Measurements from ENCODE around the gene NEGR1.

NEGR1 gene

GRCh38 chr1:72229893-72230292 is 52.4 kb downstream of the NEGR1 start:
- no peak for DNase-seq

GRCh38 chr1:72227667-72228066 is 54.7 kb downstream of the NEGR1 start:
- no peak for DNase-seq

GRCh38 chr1:72224506-72224905 is 57.8 kb downstream of the NEGR1 start:
- DNase-seq = no peak

DNA sequence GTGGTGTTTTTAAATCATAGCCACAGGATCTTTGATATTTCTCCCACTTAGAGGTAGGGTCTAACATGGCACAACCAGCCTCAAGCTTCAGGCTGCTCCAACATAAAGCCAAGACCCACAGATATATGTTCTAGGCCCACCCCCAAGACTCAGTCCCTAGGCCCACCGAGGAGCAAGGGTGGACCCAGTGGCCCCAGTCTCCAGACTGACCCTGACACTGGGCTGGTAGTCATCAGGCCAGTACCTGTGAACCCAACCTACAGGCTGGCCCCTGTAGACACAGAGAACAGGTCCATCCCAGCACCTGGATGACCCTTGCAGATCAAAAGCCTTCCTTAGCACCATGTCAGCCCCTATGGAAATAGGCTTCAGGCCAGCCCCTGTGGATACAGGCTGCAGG is 60.5 kb downstream of the NEGR1 start:
- no peak for DNase-seq

GRCh38 chr1:72218141-72218739 is 64.1 kb downstream of the NEGR1 start:
- no peak for DNase-seq

GRCh38 chr1:72207059-72207458 is 75.3 kb downstream of the NEGR1 start:
- DNase-seq = no peak

- DNase-seq = no peak
Measured at GRCh38 chr1:72202761-72203160, 79.6 kb downstream of the NEGR1 start.

DNA sequence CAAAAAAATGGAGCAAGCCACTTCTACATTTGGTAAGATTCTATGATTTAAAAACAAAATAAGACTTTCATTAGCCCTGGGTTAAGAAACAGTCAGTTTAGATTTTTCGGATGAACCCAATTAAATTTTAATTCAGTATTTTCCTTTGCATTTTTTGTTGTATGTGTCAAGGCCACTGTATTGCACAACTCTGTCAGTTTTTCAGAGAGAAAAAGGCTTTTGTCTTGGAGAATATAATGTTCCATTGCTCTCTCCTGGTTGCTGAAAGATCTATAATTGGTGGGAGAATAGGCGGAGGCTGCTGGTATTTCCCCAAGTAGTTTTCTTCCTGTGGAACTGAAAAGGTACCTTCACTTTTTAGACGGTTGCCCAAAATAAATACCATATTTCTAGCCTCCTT is 84.6 kb downstream of the NEGR1 start:
- no peak for DNase-seq

GRCh38 chr1:72186733-72187307 is 95.5 kb downstream of the NEGR1 start:
- no peak for DNase-seq

DNA sequence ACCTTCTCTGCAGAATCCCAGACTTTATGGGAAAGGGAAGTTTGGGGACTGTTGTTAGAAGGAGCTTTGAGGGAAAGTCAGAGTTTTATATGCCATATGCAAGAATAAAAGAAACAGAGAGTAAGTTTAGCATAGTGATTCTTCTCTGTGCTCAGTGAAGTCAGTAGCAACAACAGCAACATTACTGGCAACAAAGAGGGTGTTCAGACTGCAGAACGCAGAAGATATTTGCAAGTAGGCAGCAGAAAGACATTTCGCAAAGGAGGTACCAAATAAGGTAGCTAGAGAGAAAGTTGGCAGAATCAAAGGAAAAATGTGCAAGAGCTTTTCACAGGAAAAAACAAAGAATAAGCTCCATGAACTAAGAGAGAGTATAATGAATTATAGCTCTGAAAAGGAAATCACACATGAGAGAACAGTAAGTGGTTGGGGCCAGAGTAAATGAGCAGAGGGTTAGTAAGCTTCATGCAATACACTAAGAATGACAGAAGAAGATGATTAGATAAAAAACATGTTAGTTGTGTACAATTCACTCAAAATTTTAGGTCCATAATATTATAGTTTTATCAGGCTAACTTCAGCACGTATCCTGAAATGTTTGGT is 98.1 kb downstream of the NEGR1 start:
- DNase-seq = no peak

DNA sequence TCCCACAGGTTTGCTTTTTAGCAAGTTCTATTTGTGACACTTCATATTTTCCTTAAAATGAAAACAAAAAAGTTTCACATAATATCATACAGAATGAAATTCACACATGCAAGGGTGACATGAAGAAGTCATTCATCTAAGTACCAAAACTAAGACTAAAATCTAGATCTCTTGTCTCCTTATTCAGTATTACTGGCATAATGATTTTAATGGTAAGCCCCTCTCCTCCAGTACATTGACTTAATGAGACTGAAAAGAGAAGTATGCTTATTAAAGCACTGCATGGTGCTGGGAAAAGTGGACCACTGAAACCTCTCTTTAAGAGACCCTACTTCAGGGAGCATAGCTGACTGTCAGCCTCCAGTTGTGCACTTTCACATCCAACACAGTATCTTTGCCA is 99.5 kb downstream of the NEGR1 start:
- no peak for DNase-seq

- DNase-seq = no peak
Measured at GRCh38 chr1:72178266-72178665, 104.1 kb downstream of the NEGR1 start.

DNA sequence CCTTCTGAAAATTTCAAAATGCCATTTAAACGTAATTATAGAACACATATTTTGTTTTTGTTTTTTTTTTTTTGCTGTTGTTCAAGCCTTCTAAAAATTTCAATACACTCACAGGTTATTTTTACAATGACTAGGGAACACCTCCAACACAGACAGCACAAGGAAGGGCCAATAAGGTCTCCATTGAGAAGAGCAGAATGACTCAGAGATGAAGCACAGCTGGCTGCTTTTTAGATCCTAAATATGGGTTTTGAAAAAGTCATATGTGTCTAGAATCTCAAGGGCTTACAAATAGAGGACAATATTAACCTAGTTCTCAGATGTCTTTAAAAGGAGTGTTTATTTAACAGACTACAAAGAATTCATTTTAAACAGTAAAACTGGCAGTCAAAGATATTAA is 104.6 kb downstream of the NEGR1 start:
- no peak for DNase-seq

DNA sequence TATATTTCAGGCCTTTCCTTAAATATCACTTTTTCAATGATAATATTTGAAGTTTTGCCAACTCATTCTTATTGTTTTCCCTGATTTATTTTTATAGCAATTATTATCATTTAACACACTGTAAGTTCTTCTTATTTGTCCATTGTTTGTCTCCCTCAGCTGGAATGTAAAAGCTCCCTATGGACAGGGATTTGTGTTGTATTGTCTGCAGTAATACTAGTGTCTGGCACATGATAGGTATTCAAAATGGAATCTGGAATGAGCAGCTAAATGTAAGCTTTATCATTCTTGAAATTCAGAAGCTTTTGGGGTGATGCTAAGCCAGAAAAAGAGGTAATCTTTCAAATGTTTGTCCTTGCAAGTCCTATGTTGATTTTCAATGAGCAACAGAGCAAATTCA is 112.1 kb downstream of the NEGR1 start:
- no peak for DNase-seq

- no peak for DNase-seq
Measured at GRCh38 chr1:72166426-72166825, 115.9 kb downstream of the NEGR1 start.

GRCh38 chr1:72150508-72150907 is 131.8 kb downstream of the NEGR1 start:
- no peak for DNase-seq

GRCh38 chr1:72141875-72142274 is 140.5 kb downstream of the NEGR1 start:
- DNase-seq = no peak

DNA sequence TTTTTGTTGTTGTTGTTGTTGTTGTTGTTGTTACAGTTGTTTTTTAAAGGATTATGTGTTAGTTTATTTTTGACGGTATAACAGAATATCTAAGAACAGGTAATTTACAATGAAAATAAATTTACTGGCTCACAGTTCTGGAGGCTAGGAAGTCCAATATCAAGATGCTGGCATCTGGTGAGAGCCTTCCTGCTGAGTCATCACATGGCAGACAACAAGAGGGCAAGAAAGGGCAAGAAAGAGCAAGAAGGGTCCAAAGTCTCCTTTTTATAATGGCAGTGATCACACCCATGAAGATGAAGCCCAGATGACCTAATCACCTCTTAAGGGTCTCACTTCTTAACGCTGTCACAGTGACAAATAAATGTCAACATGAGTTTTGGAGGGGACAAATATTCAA is 142.1 kb downstream of the NEGR1 start:
- no peak for DNase-seq

- DNase-seq = no peak
Measured at GRCh38 chr1:72137656-72138055, 144.7 kb downstream of the NEGR1 start.

- no peak for DNase-seq
Measured at GRCh38 chr1:72129869-72130268, 152.5 kb downstream of the NEGR1 start.

- no peak for DNase-seq
Measured at GRCh38 chr1:72122099-72122880, 160.0 kb downstream of the NEGR1 start.

DNA sequence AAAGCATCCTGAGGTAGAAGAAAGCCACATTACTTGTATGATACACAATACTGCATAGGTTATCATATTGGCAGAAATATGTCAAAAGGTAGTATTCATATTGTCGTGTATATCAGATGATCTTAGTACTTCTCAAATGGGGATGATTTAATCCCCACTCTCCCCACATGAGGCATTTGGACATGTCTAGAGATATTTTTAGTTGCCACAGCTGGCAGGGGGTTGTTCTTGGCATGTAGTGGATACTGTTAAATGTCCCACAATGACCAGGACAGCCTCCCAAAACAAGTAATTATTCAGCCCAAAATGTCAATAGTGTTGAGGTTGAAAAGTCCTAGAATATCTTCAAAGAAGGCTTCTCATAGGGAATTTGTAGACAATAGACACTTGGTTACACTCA is 162.8 kb downstream of the NEGR1 start:
- DNase-seq = no peak

DNA sequence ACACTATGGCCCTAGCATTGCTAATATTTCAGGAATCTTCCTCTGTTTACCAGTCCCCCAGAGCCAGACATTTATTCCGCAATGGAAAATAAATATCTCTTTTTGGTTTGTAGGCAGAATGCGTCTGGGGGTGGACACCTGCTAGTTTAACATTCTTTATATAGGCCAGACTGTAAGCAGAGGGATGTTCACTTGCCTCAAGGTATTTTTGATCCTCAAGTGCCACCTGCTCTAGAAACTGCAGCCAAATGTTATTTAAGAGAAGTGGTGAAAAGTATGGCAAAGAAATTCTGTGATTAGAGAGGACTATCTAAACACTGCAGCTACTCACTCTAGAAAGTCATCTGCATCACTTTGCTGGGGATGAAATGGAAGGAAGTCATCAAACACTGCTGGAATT is 164.7 kb downstream of the NEGR1 start:
- DNase-seq = no peak

DNA sequence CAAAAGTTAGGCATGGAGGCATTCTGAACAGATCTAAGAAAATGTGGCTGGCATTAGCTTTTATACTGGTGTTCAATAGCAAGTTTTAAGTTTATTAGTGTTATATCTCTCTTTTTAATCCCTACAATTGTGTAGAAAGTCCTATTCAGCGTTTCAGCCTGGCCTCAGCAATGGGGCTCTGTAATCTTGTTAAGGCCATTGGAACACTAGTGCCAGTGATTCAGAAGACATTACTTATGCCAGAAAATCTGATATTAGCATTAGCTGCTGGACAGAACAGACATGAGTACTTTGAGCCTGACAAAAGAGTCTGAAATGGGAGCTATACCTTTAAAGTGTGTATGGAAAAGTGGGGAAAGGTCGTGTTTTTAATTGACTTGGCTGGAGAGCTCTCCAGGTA is 167.0 kb downstream of the NEGR1 start:
- no peak for DNase-seq

Measured in NCI-H2029 treated with DMSO at 0.1 percent for 48 hours (cell line).